HG03064 (cell line): ENCODE measurements around the gene TLE4.

Source experiments
- ATAC-seq: cut with Tn5 transposase; IDR thresholded peaks from one replicate; pipeline ENCODE4 v1.9.1; 2021; ENCODE audit warnings: low read depth; ENCODE audit not compliant: unreplicated experiment

TLE4 gene

DNA sequence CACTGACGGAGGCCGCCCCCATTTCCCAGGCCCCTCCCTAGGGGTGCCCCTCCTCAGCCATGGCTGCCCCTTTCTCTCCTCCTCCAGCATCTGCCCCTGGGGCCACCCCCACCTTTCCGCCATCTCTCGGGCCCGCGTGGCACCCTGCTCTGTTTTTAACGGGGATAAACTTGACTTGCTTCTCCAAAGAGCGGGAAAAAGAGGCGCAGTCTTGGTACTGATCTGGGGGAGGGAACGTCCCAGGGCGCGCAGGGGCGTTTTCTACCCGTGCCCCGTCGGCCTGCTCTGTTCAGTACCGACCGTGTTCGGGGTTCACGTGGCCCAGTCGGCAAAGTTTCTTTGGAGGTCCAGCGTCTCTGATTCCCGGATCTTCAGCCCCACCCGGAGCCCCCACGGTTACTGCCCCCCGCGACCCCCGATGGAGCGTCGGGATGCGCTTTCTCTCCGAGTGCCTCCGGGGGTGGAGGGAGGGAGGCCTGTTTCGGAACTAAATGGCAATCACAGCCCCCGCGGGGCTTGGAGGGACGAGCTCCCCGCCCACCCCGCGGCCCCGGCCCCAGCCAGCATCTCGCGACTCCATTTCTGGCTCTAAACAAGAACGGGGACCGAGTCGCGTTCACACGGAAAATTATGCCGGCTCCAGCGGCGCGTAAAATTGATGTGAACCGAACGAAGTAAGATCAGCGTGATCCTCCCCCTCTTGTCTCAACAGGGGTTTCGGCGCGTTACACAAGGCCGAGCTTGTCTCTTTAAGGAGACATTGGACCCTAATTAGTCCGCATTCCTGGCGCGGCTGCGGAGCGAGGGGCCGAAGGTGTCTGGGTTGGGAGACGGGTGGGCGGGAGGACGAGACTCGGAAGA is 1.1 kb upstream of the TLE4 start:
- no peak for ATAC-seq

- ATAC-seq = no peak
Measured at GRCh38 chr9:79572032-79572607, 355 bp downstream of the TLE4 start.

GRCh38 chr9:79572608-79573411 is 1.0 kb downstream of the TLE4 start:
- no peak for ATAC-seq

- ATAC-seq = no peak
Measured at GRCh38 chr9:79573412-79573923, 1.7 kb downstream of the TLE4 start.

- ATAC-seq = no peak
Measured at GRCh38 chr9:79574136-79574535, 2.4 kb downstream of the TLE4 start.

DNA sequence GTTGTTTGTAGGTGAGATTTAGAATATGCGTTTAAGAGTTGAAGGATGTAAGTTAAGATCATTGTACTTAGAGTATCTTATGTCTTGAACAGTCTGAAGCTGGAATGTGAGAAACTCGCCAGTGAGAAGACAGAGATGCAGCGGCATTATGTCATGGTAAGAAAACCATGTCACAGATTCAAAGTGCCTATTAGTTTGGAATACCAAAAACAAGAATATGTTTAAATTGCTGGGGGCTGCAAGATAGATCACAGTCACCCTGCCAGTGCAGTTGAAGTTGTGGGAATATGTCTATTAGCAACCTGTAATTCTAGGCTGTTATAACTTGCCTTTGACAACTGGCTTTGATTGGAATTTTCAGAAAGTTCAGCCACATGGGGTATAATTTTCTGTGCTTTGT is 3.0 kb downstream of the TLE4 start:
- no peak for ATAC-seq

- ATAC-seq = no peak
Measured at GRCh38 chr9:79575547-79575946, 3.8 kb downstream of the TLE4 start.

- no peak for ATAC-seq
Measured at GRCh38 chr9:79577969-79578723, 6.4 kb downstream of the TLE4 start.

GRCh38 chr9:79578891-79579290 is 7.1 kb downstream of the TLE4 start:
- ATAC-seq = no peak

GRCh38 chr9:79579624-79580023 is 7.9 kb downstream of the TLE4 start:
- ATAC-seq = no peak

- no peak for ATAC-seq
Measured at GRCh38 chr9:79580055-79580454, 8.3 kb downstream of the TLE4 start.

- no peak for ATAC-seq
Measured at GRCh38 chr9:79581388-79581787, 9.6 kb downstream of the TLE4 start.

DNA sequence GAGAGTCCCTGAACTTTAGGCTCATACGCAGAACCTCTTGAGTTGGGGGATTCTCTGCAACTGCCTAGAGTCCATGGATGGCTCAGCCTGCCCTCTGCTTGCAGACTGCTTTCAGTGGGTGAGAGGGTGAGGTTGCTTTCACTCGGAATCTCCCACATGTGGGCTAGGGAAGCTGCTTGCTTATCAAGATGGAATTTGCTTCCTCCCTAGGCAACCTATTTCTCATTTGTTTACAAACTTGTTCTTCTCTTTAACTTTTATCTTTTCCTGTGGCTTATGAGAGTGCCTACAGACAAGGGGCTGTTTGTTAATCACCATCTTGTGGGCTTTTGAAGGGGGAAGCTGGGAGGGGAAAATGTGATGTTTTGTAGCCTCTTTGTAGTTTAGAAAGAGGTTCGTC is 10.0 kb downstream of the TLE4 start:
- ATAC-seq = no peak

DNA sequence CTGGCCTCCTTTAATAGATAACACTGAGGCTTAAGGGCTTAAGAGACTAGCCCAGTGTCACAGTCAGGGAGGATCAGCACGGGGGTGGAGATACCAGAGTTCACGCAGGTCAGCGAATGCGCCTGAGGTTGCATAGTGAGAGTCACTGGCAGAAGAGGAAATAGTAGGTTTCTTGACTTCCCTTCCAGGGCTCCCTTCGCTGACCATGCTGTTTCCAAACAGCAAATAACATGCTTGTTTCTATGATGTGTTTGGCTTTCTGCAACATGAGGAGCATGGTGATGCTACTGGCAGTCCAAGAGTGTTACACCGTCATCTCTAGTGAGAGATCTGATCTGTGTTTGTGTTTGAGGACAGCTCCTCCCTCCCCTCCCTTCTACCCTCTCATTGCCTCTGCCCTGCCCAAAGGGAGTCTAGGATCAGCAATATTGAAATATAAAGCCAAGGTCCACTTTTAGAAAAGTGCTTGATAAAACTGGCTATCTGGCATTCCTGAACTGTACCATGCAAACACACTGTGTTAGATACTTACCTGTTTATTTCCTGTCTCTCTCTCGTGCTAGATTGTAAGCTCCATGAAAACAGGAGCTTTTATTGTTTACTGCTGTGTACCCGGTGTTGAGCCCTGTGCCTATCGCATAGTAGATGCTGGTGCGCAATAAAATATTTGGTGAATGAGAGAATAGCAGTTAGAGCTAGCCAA is 12.3 kb downstream of the TLE4 start:
- no peak for ATAC-seq

- no peak for ATAC-seq
Measured at GRCh38 chr9:79584655-79584982, 12.9 kb downstream of the TLE4 start.

DNA sequence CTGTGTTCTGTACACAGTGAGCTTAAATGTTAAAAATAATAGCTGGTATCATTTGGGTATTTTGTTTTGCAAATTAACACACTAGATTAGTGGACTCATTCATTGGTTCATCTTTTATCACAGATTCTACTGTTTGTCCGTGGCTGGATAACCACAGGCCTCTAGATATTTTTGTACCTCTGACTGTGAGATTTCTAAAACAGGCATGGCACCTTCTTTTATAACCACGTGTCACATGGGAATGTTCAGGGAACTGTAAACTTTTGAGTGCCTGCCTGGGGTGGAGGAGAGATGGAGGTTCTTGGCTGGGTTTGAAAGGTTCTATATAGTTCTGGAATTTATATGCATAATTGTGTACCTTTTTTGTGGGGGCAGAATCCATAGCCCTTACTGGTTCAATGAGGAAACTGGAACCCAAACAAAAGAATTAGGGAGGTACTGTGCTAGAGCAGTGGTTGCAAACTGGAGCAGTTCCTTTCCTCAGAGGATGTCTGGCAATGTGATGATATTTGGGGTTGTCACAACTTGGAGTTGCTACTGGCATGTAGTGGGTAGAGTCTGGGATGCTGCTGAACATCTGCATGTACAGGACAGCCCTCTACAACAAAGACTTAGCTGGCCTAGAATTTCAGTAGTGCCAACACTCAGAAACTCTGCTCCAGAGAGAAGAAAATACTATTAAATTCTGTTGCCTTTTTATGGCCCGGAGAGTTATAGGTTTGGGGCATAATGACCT is 16.9 kb downstream of the TLE4 start:
- ATAC-seq = no peak

DNA sequence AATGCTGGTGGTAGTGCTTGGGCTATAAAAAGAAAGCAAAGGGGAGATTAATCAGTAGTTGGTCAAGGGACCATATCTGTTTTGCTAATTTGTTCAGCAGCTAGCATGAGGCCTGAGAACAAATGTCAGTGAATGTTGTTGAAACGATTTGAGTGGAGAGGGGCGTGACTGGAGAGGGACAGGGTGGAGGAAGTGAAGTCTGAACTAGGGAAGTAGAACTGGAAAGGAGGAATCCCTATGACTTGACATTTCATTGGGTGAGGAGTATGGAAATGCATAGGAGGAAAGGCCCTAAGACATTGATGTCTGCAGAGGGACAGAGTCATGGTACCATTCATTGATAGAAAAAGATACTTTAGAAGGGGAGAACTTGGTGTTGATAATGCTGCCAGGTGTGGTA is 19.7 kb downstream of the TLE4 start:
- ATAC-seq = no peak

DNA sequence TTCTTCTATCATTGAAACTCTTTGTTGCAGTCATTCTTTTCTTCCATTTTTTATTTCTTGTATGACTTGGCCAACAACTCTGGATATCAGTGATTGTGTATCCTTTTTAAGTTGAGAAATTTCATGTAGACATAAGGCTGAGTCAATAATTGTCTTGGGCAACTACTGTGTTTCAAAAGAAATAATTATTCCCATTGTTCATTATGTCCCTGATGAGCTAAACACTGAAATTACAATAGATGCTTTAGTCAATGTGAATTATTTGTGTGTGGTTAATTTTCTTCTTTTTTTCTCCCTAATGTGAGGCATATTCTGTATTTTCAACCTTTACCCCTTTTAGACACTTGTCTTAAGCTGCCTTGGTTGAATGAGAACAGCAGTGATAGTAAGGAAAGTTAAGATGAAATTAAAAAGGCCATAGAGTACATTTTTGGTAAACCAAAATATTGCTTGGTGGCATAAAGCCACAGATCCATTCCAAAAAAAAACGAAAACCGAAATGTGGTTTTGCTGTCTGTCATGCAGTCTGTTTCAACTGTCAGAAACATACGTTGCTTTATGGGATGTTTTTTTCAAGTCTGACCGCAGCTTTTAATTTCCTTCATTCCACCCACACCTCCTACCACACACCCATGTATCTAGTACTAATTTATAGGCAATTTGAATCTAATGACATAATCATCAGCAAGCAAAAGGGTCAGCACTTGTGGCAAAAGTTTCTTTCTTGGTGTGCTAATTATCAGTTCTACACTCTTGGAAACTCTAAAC is 21.1 kb downstream of the TLE4 start:
- ATAC-seq = no peak
